A549 (cell line): ENCODE data around the gene CCDC34.
A peak's percentile ranks its signal among the peaks of the same experiment; 100 is the strongest.

Experiments
- CEBPB ChIP-seq, 2 experiments: fragments of >200 bp in 1 of 2; sonication (Bioruptor Twin) in 1 of 2; formaldehyde crosslinking in 1 of 2; IDR thresholded peaks; 2 replicates each; pipeline ENCODE4 v1.6.1; 2012 to 2016
- FOSL2 ChIP-seq, 2 experiments: fragments of 450-650 bp in 1 of 2; fragments of >200 bp in 1 of 2; sonication (Bioruptor Twin) in 1 of 2; formaldehyde crosslinking; IDR thresholded peaks; 2 replicates each; pipeline versions ENCODE4 v1.5.0 to v1.6.1; 2016 to 2020; ENCODE audit warnings: mild to moderate bottlenecking in 1 of 2, moderate library complexity in 1 of 2
- HOXB5 ChIP-seq: fragments of 250-450 bp; sonication (Bioruptor Pico); IDR thresholded peaks from 2 replicates; pipeline ENCODE4 v1.5.0; 2020; ENCODE audit warnings: mild to moderate bottlenecking, moderate library complexity
- JUN ChIP-seq, 2 experiments: fragments of >200 bp; sonication (Bioruptor Twin); formaldehyde crosslinking; IDR thresholded peaks; 2 replicates in 1 of 2; 3 replicates in 1 of 2; pipeline ENCODE4 v1.6.1; 2016 to 2017
- NR3C1 ChIP-seq: fragments of >200 bp; sonication (Bioruptor Twin); formaldehyde crosslinking; IDR thresholded peaks from 3 replicates; pipeline ENCODE4 v1.6.1; 2017
- POLR2A ChIP-seq: IDR thresholded peaks from 2 replicates; pipeline ENCODE4 v1.6.1; 2012; ENCODE audit warnings: mild to moderate bottlenecking, low read length
- RAD21 ChIP-seq, 2 experiments: fragments of >200 bp in 1 of 2; sonication (Bioruptor Twin) in 1 of 2; formaldehyde crosslinking in 1 of 2; IDR thresholded peaks in 1 of 2; conservative IDR thresholded peaks in 1 of 2; 2 replicates in 1 of 2; 3 replicates in 1 of 2; pipeline ENCODE4 v1.6.1; 2012 to 2018; ENCODE audit warnings: inconsistent platforms in 1 of 2
- TF ChIP-seq, protein P1 (sequence below): fragments of >200 bp; sonication (Bioruptor Twin); formaldehyde crosslinking; IDR thresholded peaks from 3 replicates; pipeline ENCODE4 v1.5.1; 2016
- TF ChIP-seq, protein P2 (sequence below): fragments of 450-650 bp; IDR thresholded peaks from 2 replicates; pipeline ENCODE4 v1.6.1; 2014; ENCODE audit warnings: antibody characterized with exemption

DNA sequence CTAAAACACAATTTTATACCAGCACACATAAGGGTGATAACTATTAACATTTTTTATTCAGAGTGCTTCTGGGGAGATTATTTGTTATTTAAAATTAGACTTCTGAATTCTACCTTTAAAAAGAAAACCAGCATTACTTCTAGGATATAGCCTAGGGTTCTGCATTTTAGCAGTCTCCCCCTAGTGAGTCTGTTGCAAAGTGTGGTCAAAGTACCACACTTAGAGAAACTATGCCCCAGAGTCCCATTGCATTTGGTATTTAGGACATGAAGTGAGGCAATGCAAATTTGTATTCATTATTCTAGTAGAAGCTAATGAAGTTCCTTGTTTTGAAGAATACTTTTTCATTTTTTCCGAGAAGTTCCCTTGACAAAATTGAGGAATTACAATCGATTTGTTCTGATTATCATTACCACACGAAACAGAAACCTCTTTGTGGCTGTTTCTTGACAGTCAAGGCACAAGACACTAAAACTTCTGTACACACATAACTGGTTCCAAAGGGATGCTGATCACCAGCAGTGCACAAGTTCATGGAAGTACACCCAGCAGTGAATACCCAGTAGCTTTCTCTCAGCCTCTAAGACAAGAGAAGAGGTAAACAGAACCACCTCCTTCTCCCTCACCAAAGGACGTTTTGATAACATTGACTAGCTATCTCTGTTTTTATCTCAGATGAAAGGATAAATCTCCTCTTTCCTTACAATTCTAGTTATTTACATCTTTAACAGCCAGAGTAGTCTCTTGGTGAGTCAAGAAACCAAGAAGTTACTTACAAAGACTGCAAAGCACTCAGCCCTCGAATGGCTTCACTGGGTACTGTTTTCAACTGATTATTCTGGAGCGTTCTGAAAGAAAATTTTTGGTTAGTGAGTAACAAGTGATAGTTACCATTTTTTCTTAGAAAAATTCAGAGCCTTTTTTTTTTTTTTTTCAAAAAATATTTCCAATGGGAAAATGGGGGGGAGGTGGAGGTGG, 27.6 kb upstream of the CCDC34 start:
- no peak for TF ChIP-seq POLR2A
- TF ChIP-seq, protein P1, sequence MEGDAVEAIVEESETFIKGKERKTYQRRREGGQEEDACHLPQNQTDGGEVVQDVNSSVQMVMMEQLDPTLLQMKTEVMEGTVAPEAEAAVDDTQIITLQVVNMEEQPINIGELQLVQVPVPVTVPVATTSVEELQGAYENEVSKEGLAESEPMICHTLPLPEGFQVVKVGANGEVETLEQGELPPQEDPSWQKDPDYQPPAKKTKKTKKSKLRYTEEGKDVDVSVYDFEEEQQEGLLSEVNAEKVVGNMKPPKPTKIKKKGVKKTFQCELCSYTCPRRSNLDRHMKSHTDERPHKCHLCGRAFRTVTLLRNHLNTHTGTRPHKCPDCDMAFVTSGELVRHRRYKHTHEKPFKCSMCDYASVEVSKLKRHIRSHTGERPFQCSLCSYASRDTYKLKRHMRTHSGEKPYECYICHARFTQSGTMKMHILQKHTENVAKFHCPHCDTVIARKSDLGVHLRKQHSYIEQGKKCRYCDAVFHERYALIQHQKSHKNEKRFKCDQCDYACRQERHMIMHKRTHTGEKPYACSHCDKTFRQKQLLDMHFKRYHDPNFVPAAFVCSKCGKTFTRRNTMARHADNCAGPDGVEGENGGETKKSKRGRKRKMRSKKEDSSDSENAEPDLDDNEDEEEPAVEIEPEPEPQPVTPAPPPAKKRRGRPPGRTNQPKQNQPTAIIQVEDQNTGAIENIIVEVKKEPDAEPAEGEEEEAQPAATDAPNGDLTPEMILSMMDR = peak; percentile 40; the same call in 2 of the 3 replicates
- TF ChIP-seq, protein P2, sequence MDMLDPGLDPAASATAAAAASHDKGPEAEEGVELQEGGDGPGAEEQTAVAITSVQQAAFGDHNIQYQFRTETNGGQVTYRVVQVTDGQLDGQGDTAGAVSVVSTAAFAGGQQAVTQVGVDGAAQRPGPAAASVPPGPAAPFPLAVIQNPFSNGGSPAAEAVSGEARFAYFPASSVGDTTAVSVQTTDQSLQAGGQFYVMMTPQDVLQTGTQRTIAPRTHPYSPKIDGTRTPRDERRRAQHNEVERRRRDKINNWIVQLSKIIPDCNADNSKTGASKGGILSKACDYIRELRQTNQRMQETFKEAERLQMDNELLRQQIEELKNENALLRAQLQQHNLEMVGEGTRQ = no peak
- no peak for TF ChIP-seq HOXB5
- TF ChIP-seq RAD21 (conservative IDR thresholded peaks at IDR 0.05 in 1 of 2, IDR thresholded peaks at IDR 0.05 in 1 of 2) = peak in 1 of 2 experiments; percentile 33; a peak in 3 of 5 replicates
- no peak for TF ChIP-seq FOSL2 (IDR thresholded peaks at IDR 0.05)
- TF ChIP-seq FOSL2 (CRISPR knock-in tag; IDR thresholded peaks at IDR 0.05) = no peak
- no peak for TF ChIP-seq CEBPB (IDR thresholded peaks at IDR 0.05)
- no peak for TF ChIP-seq NR3C1
- no peak for TF ChIP-seq JUN (IDR thresholded peaks at IDR 0.05)
